NCI-H2227 treated with DMSO at 0.1 percent for 48 hours (cell line): Measurements from ENCODE around the gene GTF3C5.
"Not testable (repeated sequence)": the region's sequence is repeated elsewhere in the genome, so short reads cannot be mapped to it uniquely, and the experiment has no call there.

Experiments
- DNase-seq: peaks from one replicate; lab custom pipeline; 2025; lab: John Stamatoyannopoulos, UW

GTF3C5 gene

DNA sequence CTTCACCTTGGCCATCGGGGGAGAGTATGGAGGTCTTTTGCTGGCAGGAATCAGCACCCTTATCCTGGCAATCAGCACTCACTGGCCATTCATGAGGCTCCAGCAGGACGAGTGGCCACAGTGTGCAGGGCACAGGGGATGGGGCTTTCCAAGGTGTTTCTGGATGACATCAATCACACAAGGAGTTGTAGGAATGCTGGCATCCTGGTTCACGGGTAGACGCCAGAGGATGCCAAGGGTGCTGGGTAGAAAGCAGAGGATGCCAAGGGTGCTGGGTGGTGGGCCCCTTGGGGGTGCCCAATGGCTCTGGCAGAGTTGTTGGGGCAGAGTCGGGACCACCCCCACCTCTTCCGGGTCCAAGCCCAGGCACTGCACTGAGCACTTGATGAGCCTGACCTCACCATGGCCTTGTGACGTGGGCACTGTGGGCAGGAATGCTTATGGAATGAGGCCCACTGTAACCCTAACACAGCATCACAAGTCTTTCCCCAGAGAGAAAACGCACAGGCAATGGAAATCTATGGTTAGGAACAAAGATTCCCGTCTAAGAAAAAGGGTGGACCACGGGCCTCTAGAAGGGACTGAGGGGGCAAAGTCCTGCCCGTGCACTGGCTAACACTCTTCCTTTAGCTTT lies 60.1 kb downstream of the GTF3C5 start:
- DNase-seq: no peak

DNA sequence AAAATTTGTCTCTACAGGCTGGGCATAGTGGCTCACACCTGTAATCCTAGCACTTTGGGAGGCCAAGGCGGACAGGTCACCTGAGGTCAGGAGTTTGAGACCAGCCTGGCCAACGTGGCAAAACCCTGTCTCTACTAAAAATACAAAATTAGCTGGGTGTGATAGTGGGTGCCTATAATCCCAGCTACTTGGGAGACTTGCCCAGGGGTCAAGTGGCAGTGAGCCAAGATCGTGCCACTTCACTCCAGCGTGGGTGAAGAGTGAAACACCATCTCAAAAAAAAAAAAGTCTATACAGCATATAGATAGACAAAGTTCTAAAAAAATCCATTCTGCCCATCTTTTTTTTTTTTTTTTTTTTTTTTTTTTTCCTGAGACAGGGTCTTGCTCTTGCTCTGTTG lies 63.6 kb downstream of the GTF3C5 start:
- DNase-seq: not testable (repeated sequence)

DNA sequence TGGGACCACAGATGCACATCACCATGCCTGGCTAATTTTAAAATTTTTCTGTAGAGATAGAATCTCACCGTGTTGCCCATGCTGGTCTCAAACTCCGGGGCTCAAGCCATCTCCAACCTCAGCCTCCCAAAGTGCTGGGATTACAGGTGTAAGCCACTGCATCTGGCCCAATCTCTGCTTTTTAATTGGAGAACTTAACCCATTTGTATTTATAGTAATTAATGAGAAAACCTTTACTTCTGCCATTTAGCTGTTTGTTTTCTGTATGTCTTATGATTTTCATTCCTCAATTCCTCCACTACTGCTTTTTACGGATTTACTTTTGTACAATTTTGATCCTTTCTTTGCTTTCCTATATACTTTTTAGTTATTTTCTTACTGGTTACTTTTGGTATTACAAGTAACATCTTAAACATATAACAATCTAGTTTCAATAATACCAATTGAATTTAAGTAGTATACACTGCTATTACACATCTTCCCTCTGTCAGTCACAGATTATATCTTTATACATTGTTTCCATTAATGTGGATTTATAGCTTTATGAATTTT lies 64.1 kb downstream of the GTF3C5 start:
- no peak for DNase-seq

DNA sequence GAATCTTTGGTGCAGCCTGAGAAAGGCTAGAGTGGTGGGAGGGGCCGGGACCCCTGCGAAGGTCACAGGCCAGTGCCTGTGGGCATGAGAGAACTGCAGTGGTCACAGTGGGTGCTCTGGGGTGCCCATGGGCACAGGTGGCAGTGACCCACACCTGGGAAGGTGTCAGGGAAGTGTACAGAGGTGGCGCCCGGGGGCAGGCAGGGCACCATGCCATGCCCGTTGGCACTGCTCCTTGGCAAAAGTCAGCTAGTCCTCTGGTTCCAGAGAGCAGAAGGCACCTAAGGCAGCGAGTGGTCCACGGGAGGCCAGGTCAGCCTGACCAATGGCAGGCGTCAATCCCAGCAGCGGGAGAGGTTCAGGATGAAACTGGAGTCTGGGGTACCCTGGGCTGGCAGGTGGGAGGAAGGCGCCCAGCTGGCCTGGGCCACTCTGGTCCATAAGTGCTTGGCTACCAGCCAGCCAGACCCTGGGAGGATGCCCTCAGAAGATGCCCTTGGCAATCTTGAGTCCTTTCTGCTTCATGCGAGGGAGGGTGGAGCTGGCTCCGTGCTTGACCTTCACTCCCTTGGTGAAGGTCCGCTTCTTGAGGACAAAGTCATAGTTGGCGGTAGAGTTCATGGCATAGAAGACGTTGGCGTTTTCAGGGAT lies 67.4 kb downstream of the GTF3C5 start:
- no peak for DNase-seq

DNA sequence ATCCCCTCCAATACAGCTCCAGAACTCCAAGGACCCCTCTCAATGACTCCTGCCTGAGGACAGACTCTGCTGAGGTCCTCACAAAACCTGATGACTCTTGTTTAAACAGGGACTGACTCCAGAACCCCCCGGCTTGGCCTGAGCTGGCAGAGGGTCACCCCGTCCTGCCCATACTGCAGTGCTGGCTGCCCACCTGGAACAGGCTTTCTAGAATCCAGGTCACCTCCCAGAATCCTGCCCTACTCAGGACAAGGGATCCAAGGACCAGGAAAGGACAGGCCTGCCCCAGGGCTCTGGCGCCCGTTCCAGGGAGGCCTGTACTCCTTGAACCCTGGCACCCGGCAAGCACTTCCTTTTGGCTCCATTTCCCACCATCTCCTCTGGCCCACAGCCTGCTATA lies 68.1 kb downstream of the GTF3C5 start:
- DNase-seq: no peak

DNA sequence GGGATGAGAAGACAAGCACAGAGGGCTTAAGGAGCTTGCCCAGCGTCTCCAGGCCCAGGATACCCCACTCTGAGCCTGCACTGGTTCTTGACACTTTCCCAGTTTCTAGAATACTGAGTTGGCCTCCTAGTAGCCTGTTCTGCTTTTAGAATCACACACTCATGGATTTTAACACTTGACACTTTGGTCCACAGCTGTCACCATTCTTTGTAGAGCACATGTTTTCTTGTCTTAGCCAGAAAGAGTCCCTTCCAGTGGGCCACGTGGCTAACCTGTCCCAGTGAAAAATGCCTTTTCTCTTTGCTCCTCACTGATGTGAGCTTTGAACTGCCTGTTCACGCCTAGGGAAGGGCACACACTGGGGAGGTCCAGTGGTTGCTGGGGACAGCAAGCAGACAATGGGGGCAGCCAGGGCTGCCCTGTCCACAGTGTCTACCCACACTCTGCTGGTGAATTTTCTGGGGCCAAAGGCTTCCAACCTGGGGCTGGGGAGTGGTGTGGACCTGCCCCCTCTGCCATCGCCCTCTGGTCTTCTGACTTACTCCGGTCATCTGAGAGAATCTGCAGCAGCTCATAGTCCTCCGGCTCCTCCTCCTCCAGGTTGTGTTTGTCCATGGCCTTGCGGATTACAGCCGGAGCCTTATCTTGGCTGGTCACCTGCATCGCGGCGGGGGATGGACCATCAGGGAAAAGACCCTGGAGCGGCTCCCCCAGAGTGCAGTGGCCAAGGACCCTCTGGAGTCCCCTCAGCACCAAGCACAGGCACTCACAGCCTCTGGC lies 69.1 kb downstream of the GTF3C5 start:
- DNase-seq: no peak

DNA sequence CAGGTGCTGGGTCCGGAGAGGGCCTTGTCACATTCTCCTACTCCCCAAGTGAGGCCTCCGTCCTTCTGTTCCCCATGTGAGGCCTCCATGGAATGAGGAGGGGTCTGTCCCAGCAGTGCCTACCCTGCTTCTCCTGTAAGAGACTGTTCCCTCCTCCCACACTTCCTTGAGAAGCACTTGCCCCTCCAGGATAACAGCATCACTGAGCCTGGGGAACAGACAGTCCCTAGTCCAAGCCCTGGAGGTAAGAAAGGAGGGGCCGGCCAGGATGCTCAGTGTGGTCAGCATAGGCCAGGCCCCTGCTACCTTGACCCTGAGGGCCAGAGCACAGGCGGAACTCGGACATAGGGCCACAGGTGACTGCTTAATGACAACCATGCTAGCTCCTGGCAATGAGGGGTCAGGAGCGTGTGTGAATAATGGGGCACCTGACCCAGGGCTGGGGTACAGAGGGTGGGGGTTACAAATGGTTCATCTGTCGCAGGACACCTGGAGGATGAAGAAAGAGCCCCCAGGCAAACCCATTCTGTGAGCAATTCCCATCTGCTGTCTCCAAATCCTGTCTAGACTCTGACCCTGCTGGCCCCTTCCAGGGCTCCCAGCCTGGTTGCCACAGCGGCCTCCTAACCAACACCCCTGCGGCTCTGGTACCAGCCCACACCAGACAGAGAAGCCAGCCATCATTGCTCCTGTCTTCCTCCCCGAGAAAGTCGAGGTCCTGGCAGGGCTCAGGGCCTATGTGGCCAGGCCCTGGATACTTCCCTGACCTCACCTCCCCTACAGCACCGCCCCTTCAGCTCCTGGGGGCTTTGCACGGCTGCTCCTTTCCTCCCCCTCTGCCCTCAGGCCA lies 69.9 kb downstream of the GTF3C5 start:
- no peak for DNase-seq

DNA sequence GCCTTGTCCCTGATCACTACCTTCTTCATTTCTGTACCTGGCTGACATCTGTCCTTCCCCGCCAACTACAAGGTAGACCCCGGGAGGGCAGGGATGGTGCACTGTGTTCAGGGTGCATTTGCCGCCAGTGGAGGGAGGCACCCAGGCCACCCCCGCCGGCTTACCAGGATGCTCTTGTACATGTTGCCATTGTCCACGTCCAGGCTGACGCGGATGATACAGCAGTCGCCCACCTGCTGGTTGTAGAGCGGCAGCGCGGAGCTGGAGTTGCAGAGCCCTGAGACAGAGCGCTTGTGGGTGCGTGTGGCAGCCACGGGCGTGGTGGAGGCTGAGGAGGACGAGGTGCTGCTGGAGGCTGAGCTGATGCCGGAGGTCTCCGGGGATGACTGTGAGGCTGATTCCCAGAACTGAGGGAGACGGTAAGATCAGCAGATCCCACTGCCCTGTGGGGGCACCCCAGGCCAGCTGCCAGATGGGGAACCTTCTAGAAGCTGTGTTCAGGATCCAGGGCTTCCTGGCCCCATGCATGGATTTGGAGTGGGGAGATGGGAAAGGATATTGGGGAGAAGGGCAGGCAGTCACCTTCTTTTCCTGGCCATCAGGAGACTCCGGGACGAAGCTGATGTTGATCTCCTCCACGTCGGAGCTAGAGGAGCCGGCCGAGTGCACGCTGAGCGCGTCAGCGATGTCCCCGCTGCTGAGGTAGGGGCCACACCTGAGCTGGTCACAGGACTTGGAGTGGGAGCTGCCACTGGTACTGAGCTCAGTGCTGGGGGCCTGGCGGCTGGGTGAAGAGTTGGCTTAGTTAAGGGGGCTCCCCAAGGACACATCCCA lies 70.8 kb downstream of the GTF3C5 start:
- DNase-seq: no peak

DNA sequence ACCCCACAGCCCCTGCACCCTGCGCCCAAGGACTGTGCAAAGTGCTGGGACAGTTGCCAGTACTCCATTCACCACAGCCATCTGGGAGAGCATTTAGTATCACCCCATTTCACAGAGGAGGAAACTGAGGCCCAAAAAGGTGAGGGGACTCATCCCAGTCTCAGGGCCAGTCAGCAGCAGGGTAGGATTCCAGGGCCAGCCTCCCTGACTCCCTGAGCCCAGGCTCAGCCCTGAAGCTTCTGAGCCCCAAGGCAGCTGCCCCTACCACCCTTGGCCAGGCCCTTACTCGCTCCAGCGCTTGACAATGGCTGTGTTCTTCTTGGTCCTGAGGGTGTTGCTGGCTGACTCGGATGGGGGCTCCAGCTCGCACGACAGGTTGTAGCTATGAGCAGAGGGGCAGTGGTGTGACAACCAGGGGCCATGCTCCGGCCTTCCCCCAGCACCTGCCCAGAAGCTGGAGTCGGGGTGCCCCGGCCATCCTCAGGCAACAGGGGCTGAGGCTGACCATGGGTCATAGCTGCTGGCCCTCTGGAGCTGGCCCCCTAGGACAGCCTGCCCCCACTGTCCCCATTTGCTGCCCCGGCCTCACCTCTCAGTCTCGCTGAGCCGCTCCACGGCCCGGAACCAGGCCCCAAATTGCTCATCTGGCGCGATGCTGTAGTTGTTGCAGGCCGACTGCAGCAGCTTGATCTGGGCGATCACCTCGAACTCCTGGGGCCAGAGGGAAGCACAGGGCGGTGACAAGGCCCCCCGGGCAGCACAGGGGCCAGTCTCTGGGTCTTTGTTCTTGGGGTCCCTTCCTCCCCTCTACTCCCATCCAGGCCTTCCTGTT lies 71.6 kb downstream of the GTF3C5 start:
- DNase-seq: no peak

DNA sequence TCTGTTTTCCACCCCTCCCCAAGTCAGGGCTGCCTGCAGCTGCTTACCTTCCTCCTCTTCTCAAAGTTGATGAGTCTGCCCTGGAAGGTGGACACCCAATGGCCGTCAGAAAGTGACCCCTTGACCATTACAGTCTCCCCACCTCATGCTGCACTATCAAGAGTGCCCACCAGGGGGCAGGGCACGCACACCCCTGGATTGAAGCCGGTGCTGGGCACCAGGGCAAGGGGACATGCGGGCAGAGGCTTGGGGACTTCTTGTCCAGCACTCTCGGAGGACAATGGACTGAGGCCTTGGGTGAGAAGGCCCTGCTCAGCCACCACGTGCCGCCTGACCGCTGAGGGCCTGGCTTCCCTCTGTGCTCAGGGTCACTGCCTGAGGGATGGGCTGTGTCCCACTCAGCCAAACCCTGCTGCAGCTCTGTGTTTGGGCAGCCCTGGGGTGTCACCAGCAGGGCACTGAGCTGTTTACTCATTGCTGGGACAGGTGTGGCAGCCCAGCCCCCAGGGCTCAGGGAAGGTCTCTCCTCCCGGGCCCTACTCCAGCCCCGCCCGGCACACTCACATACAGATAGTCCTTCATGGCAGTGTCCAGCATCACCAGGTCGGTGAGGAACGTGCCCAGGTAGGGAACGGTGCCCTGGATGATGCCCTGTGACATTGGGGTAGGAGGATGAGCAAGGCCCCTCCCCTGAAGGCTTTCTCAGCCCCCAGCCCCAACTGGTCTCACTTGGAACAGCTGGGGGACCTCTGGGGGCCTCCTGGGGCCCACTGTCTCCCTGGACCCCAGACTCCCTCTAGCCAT lies 72.6 kb downstream of the GTF3C5 start:
- DNase-seq: no peak

DNA sequence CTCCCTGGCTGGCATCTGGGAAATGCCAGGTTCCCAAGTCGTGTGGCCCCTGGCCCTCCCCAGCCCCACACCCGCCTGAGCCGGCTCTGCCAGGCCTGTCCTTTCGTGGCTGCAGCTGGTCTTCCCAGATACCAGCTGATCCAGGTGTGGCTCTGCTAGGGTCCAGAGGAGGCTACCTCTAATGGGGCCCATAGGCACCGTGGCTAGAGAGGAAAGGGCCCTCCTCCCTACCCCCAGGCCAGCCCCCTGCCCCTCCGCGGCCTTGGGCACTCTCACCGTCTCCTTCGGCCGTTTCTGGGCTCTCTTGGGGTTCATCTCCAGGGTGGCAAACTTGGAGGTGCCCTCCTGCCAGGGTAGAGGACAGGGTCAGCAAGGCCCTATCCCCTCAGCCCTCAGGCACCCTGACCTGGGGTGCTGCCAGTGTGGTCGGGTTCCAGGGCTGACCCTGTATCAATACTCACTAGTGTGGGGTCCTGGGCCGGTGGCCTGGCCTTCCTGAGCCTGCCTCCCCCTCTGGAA lies 73.2 kb downstream of the GTF3C5 start:
- no peak for DNase-seq

DNA sequence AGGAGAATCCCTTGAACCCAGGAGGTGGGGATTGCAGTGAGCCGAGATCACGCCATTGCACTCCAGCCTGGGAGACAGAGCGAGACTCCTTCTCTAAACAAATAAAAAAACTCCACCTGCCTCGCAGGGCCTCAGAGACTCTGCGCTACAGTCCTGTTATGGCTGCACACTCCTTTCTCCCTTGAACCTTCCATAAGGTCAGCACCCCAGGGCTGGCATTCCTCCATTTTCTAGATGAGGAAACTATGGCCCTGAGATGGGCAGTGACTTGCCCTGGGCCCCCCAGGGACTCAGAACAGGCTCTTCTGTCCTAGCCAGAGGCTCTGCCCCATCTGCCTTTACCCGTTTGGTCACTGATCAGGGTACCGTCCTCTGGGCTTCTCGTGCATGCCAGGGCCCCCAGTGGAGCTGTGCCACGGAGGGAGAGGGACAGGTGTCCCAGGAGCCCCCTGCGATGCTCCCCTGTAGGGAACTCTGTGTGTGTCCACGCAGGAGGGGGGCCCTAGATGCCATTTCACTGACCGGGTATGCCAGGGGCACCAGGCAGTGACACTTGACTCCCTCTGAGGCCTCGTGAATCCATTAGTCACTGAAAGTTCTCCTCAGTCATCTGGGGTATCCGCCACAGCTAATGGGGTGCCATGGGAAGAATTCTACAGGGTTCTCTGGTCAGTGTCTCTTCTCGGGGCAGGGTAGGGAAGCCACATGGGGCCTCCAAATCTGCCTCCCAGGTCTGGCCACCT lies 74.1 kb downstream of the GTF3C5 start:
- DNase-seq: no peak

DNA sequence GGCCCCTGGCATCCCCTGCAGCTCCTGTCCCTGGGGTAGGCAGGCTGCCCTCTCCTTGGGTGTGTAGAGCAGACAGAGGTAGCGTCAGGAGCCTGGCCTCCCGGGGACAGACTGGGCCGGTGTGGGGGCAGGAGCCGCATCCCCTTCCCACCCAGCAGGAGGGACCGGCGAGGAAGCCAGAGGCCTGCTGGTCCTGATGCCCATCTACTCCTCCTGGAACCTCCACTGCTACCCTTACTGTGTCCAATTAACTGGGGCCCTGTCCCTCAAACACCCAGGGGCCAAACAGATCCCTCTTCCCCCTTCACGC lies 74.6 kb downstream of the GTF3C5 start:
- no peak for DNase-seq

DNA sequence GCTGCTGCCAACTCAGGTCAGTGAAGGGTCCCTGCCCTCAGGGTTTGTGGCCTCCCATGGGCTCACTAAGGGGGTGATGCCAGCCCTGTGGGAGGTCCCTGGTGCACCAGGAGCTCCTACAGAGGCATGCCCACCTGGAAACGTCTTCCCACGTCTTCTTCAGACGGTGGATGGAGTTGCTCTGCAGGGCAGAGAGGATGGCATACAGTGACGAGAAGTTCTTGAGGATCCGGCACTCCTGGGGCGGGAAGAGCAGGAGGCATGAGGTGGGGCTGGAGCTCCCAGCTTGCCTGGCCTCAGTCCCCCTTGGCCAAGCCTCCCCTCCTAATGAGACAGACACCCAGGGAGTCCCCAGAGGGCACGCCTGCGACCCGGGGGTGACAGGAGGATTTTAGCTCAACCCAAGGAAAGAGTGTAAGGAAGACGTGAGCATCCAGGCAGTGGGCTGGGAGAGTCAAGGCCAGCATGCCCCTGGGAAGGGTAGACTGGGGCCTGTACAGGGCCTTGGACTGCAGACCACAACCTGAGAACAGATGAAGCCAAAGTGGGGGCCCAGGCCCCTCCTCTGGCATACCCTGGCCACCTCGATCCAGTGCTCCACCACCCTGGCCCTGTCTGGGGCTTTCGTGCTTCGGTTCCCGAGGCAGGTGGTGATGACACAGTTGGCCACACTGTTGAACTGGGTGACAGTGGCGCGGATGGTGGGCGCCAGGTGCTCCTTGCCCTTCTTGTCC lies 75.9 kb downstream of the GTF3C5 start:
- no peak for DNase-seq

DNA sequence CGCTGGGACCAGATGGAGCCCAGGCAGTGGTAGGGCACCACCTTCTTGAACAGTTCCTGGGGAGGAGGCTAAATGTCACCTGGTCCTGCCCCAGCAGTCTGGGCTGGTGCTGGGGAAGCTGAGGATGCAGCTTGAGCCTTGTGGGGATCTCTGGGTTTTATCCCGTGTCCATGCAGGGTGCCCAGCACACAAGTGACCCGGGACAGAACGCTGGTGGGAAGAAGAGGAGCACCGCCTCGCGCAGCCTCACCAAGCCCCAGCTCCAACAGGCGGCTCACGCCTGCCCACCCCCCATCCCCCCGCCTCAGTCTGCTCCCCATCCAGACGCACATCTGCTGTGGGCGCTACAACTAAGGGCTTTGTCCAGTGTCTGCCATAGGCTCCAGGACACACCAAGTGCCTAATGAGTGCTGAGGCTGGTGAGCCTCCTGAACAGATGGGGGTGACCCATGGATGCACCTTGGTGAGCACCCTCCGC lies 76.5 kb downstream of the GTF3C5 start:
- no peak for DNase-seq
